ENCODE measurements around the gene PLXDC1.

- TF ChIP-seq CTCF (IDR thresholded peaks at IDR 0.05; ENCODE audit: low read depth, low read length, poor library complexity, severe bottlenecking) (no peak), EZH2phosphoT487 (IDR thresholded peaks at IDR 0.05; ENCODE audit: borderline replicate concordance, low read length) (no peak)
Observed at GRCh38 chr17:39107155-39107554, 44.3 kb downstream of the PLXDC1 start.
